ENCODE results near the gene DND1. TPM values are rescaled to one million over a fixed set of nuclear protein-coding genes. Genes with fewer than 3 reads are reported as not detected.
"Not testable (repeated sequence)": the region's sequence is repeated elsewhere in the genome, so short reads cannot be mapped to it uniquely, and the experiment has no call there.

DND1 gene
- polyA plus RNA-seq (2011; rRNA removed) (0.63 and 0.78 TPM in 2 replicates), polyA plus RNA-seq (2017; fragmentation: RNase III; extraction: RNeasy Plus Mini Kit Qiagen cat#74134 plus additional on column Dnase treatment) (1.0 to 1.3 TPM (median 1.1 TPM) in 3 replicates), polyA minus RNA-seq (2011; rRNA and poly(A)+ RNA removed) (0.33 and 0.44 TPM in 2 replicates)
- polyA plus RNA-seq (2012; cell fraction: cytosol; rRNA removed), result 1.9 and 2.1 TPM in 2 replicates
- polyA plus RNA-seq (2012; cell fraction: nucleus; rRNA removed), result 19.5 and 19.6 TPM in 2 replicates

DNA sequence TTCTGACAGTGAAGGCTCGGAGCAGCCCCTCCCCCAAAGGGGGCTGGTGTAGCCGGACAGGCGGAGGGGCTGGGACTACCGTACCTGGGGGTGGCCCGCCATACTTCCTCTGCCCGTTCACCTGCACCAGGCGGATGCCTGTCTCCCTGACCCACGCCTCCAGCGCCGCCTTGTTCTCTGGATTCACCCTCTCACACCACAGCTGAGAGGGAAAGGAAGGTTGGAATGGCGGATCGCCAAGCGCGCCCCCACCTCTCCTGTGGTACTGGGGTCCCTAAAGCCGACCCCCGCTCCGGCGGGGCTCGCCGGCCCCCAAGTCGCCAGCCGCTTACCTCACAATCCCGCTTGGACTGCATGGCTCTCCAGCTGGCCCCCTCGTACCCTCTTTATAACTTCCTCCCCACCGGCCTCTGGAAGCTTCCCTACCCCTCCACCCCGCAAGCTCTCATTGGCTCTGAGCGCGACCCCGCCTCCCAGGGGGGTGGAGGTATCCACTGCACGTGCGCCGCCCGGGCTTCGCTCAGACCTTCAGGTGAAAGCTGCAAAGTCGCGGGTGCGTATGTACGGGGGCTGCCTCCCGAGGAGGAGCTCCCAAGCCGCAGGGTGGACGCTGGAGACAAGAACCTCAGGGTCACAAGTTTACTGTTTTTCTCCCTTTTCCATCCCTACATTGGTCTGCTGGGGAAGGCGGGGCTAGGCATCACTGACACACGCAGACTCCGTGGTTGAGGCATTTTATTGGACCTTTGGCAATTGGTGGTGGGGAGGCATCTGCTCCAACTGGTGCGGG lies at the start of gene DND1:
TSS of gene DND1 (minus strand) at position 390 of the 790 bp plus-strand sequence. CDS start at position 356, 34 bp downstream.
- 93% methylated on average over 45 of the region's 45 CpGs for WGBS (ENCODE audit: missing lambda C conversion rate)
- CTCF ChIA-PET, result interaction anchor here (0.7 to 0.9 kb wide), 2 partner anchors 15 to 17 kb away, joined by 3 read pairs; partner anchors contain the start of genes HARS1 and HARS2
- Histone ChIP-seq H3K4me1 (no peaks in the 10 kb centered on the region), H3K4me3 (no peak within 1 kb of the TSS), H3K27ac (no peak within 1 kb of the TSS), H3K4me2 (no peak within 1 kb of the TSS), H3K9me3 (no peaks in the 10 kb centered on the region)
- peak in 1 of 2 experiments; percentile 15; a peak in 2 of 6 replicates for ATAC-seq
- TF ChIP-seq JUN (IDR thresholded peaks at IDR 0.05) (peak in 1 of 2 experiments; percentile 8; a peak in 1 of 5 replicates), CBX2 (IDR thresholded peaks at IDR 0.05; ENCODE audit: borderline replicate concordance, low read depth) (no peak), POLR2AphosphoS2 (conservative IDR thresholded peaks at IDR 0.05; ENCODE audit: low read length) (0 out of 2 replicates have a peak, but pooled peaks have one; percentile 65)
- POLR2A ChIA-PET, result interaction anchor here (1.7 kb wide), 1 partner anchor 26 kb away, joined by 8 read pairs; the partner anchor contains the start of genes IK and NDUFA2
- FAIRE-seq, result no peak
- DNase-seq (ENCODE audit: low read depth in 1 of 2, low spot score in 1 of 2), result no peak

DNA sequence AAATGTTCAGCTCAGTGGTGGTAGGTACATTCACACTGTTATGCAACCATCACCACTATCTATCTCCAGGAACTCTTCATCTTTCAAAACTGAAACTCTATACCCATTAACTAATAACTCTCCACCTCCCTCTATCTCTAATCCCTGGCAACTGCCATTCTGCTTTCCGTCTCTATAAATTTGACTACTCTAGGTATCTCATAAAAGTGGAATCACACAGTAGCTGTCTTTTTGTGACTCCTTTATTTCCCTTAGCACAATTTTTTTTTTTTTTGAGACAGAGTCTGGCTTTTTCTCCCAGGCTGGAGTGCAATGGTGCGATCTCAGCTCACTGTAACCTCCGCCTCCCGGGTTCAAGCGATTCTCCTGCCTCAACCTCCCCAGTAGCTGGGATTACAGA lies 48.0 kb upstream of the DND1 start:
- CTCF ChIA-PET, result interaction anchor here (0.6 to 3.8 kb wide), 7 partner anchors 31 to 649 kb away, joined by 3 to 28 read pairs (median 4); partner anchors contain the start of gene SLC4A9
- not testable (repeated sequence) for H3K4me1 ChIP-seq; FAIRE-seq; H3K9me3 ChIP-seq; H3K27ac ChIP-seq; ATAC-seq; DNase-seq (ENCODE audit: low read depth in 1 of 2, low spot score in 1 of 2); H3K4me3 ChIP-seq; H3K4me2 ChIP-seq
- POLR2A ChIA-PET, result interaction anchor here (1.0 kb wide), 1 partner anchor 30 kb away, joined by 3 read pairs; the partner anchor contains the start of genes HARS1 and HARS2
- 72% methylated on average over 5 of the region's 5 CpGs for WGBS (ENCODE audit: missing lambda C conversion rate)

DNA sequence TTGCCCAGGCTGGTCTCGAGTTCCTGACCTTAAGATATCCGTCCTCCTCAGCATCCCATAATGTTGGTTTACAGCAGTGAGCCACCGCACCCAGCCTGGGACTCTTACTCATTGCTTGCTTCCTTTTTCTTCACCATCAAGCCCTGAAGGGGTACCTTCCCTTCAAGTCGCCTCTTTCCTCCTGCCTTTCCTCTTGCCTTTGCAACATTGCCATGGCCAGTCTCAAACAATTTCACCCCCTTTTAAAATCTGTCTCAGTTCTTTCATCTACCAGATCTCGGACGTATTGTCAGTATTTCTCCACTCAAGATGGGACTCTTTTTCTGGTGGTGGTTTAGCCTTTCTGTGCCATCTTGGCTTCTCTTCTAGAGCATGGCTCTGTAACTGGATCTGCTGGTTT lies 47.4 kb upstream of the DND1 start:
- POLR2A ChIA-PET, result interaction anchor here (0.9 to 1.0 kb wide), 2 partner anchors 30 kb away, joined by 3 read pairs; partner anchors contain the start of genes HARS1 and HARS2
- H3K9me3 ChIP-seq, H3K27ac ChIP-seq, H3K4me1 ChIP-seq, FAIRE-seq, ATAC-seq: not testable (repeated sequence)
- H3K4me2 ChIP-seq, result peak overlapping the region; percentile 56
- CTCF ChIA-PET, result interaction anchor here (0.6 to 3.8 kb wide), 19 partner anchors 9 to 648 kb away, joined by 3 to 28 read pairs (median 5); partner anchors contain the start of genes EIF4EBP3, HBEGF, IK and NDUFA2
- peak overlapping the region; percentile 44; the same call in 1 of the 3 replicates for H3K4me3 ChIP-seq
- WGBS (ENCODE audit: missing lambda C conversion rate), result 25% methylated on average over 6 of the region's 6 CpGs
- peak in 1 of 2 experiments; percentile 33 for DNase-seq (ENCODE audit: low read depth in 1 of 2, low spot score in 1 of 2)

DNA sequence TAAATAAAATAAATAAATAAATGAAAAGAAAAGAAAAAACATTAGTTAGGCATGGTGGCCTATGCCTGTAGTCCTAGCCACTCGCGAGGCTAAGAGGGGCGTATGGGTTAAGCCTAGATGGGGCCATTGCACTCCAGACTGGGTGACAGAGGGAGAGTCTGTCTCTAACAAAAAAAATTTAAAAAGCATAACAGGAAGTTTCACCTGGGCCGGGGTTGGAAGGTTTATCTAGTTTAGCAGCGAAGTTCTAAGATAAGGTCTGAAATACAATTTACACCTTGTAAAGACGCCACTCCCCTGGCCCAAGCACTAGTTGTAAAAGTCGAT lies 44.9 kb upstream of the DND1 start:
- H3K4me3 ChIP-seq, result peak overlapping the region; percentile 44
- no peak for TF ChIP-seq NPAS2 (CRISPR knock-in tag; IDR thresholded peaks at IDR 0.05; ENCODE audit: borderline replicate concordance)
- TF ChIP-seq CBX8 (IDR thresholded peaks at IDR 0.05), result no peak
- TF ChIP-seq, protein P1, sequence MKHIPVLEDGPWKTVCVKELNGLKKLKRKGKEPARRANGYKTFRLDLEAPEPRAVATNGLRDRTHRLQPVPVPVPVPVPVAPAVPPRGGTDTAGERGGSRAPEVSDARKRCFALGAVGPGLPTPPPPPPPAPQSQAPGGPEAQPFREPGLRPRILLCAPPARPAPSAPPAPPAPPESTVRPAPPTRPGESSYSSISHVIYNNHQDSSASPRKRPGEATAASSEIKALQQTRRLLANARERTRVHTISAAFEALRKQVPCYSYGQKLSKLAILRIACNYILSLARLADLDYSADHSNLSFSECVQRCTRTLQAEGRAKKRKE (CRISPR knock-in tag; IDR thresholded peaks at IDR 0.05; ENCODE audit: low read depth), result no peak
- TF ChIP-seq HOXA7 (CRISPR knock-in tag; IDR thresholded peaks at IDR 0.05), result no peak
- TF ChIP-seq FOXS1 (CRISPR knock-in tag; IDR thresholded peaks at IDR 0.05), result no peak
- no peak for FAIRE-seq
- 25% methylated on average over 7 of the region's 7 CpGs for WGBS (ENCODE audit: missing lambda C conversion rate)
- no peaks in the 10 kb centered on the region for H3K4me1 ChIP-seq
- POLR2A ChIA-PET, result interaction anchor here (1.2 to 2.3 kb wide), 7 partner anchors 8 to 372 kb away, joined by 5 to 20 read pairs (median 14); partner anchors contain the start of genes ANKHD1, HARS1, HARS2 and HBEGF
- H3K27ac ChIP-seq, result peak overlapping the region; percentile 84 to 92
- H3K4me2 ChIP-seq, result peak overlapping the region; percentile 82
- no peaks in the 10 kb centered on the region for H3K9me3 ChIP-seq
- ATAC-seq, result peak; percentile 18 to 47
- CTCF ChIA-PET, result interaction anchor here (0.7 to 3.8 kb wide), 9 partner anchors 8 to 372 kb away, joined by 3 to 22 read pairs (median 4); partner anchors contain the start of genes HBEGF and SLC4A9
- DNase-seq (ENCODE audit: low read depth in 1 of 2, low spot score in 1 of 2), result no peak

DNA sequence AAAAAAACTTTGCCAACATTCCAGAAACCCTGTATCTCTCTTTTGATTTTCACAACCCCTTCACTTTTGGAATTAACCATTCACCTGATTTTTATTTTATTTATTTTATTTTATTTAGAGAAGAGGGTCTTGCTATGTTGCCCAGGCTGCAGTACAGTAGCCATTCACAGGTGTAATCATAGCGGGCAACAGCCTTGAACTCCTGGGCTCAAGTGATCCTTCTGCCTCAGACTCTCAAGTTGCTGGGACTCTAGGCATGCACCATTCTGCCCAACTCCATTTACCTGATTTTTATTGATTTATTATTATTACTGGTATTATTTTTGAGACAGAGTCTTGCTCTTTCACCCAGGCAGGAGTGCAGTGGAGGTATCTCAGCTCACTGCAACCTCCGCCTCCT lies 42.9 kb upstream of the DND1 start:
- H3K9me3 ChIP-seq; FAIRE-seq; ATAC-seq; H3K4me1 ChIP-seq; H3K4me3 ChIP-seq; DNase-seq (ENCODE audit: low read depth in 1 of 2, low spot score in 1 of 2); H3K27ac ChIP-seq; CTCF ChIA-PET; H3K4me2 ChIP-seq: not testable (repeated sequence)
- 90% methylated on average over 2 of the region's 2 CpGs for WGBS (ENCODE audit: missing lambda C conversion rate)
- POLR2A ChIA-PET, result interaction anchor here (0.6 kb wide), 1 partner anchor 23 kb away, joined by 3 read pairs; no protein-coding TSS in a partner anchor

Measured in A549 (cell line).